Smooth muscle cell (in vitro differentiated cells): ENCODE results near the gene STX1B. TPM values are rescaled to one million over a fixed set of nuclear protein-coding genes. Genes with fewer than 3 reads are reported as not detected.

Source experiments
- DNase-seq: peaks from one replicate; lab custom pipeline; 2025; ENCODE audit not compliant: unreplicated experiment; lab: John Stamatoyannopoulos, UW
- H2AFZ ChIP-seq: fragments of 200-600 bp; sonication (generic); 2 replicates; pipeline ENCODE4 v1.6.0; 2016; ENCODE audit warnings: antibody characterized with exemption, low read depth, mild to moderate bottlenecking
- H3F3A ChIP-seq: fragments of 200-600 bp; sonication (generic); 2 replicates; pipeline ENCODE4 v1.6.0; 2017; ENCODE audit warnings: antibody characterized with exemption, low read depth
- H3K27ac ChIP-seq: fragments of 200-600 bp; sonication (generic); 2 replicates; pipeline ENCODE4 v1.5.1; 2016; ENCODE audit warnings: low read depth, mild to moderate bottlenecking
- H3K27me3 ChIP-seq: fragments of 200-600 bp; sonication (generic); 2 replicates; pipeline ENCODE4 v1.6.1; 2016; ENCODE audit warnings: low read depth, mild to moderate bottlenecking
- H3K36me3 ChIP-seq: fragments of 200-600 bp; sonication (generic); 2 replicates; pipeline ENCODE4 v1.5.1; 2016; ENCODE audit warnings: low read depth
- H3K4me1 ChIP-seq: fragments of 200-600 bp; sonication (generic); 2 replicates; pipeline ENCODE4 v1.5.1; 2016; ENCODE audit warnings: low read depth
- H3K4me2 ChIP-seq: fragments of 200-600 bp; sonication (generic); 2 replicates; pipeline ENCODE4 v1.6.0; 2016; ENCODE audit warnings: mild to moderate bottlenecking
- H3K4me3 ChIP-seq: fragments of 200-600 bp; sonication (generic); 2 replicates; pipeline ENCODE4 v1.5.1; 2016; ENCODE audit warnings: mild to moderate bottlenecking
- H3K79me2 ChIP-seq: fragments of 200-600 bp; sonication (generic); 2 replicates; pipeline ENCODE4 v1.6.0; 2016; ENCODE audit warnings: low read depth, mild to moderate bottlenecking
- H3K9ac ChIP-seq: fragments of 200-600 bp; sonication (generic); 2 replicates; pipeline ENCODE4 v1.6.0; 2016; ENCODE audit warnings: low read depth
- H3K9me3 ChIP-seq: fragments of 200-600 bp; sonication (generic); replicated peaks from 2 replicates; pipeline ENCODE4 v1.5.1; 2016; ENCODE audit warnings: low read depth
- H4K20me1 ChIP-seq: fragments of 200-600 bp; sonication (generic); 2 replicates; pipeline ENCODE4 v1.6.0; 2016; ENCODE audit warnings: low read depth
- CTCF ChIP-seq: fragments of 200-600 bp; sonication (generic); IDR thresholded peaks from 2 replicates; pipeline ENCODE4 v1.5.1; 2017; ENCODE audit warnings: borderline replicate concordance, mild to moderate bottlenecking, antibody characterized with exemption; ENCODE audit not compliant: insufficient read depth, poor library complexity, severe bottlenecking
- WGBS: methylation state at CpG from one replicate; pipeline ENCODE4 v1.1.7; 2016; ENCODE audit warnings: low lambda C conversion rate; 5-methylcytosine and 5-hydroxymethylcytosine counted together
- polyA plus RNA-seq: library from polyadenylated mRNA; unstranded; fragments of >200 nt; fragmentation: Nextera tagmentation; extraction: Ambion mirVana; gene quantifications from 2 replicates; pipeline ENCODE4 v1.2.1, GENCODE V29; 2016
- total RNA-seq: library from RNA; depleted of rRNA; stranded (reverse); fragments of >200 nt; gene quantifications from 2 replicates; pipeline ENCODE4 v1.2.3, GENCODE V29; 2014

STX1B gene
- total and polyA plus RNA-seq, 2 experiments from 2014 or later: 0.72 to 1.0 TPM

- no peak for DNase-seq
- no peaks in the 10 kb centered on the region for H3K9me3 ChIP-seq
- no peak overlapping the region for H3K4me2 ChIP-seq
- H3K9ac ChIP-seq: no peak overlapping the region
- H3K27ac ChIP-seq: no peak overlapping the region
- no peak overlapping the region for H3K4me3 ChIP-seq
- H3K79me2 ChIP-seq: no peaks in the 10 kb centered on the region
- H3K36me3 ChIP-seq: peaks cover 17% of the 10 kb centered on the region
- H4K20me1 ChIP-seq: no peaks in the 10 kb centered on the region
- no peak for TF ChIP-seq CTCF
- WGBS: 96% methylated on average over 14 of the region's 14 CpGs
- no peak overlapping the region for H2AFZ ChIP-seq
- no peaks in the 10 kb centered on the region for H3F3A ChIP-seq
- no peaks in the 10 kb centered on the region for H3K27me3 ChIP-seq
- H3K4me1 ChIP-seq: no peaks in the 10 kb centered on the region
These were observed 39.1 kb downstream of the STX1B start for GRCh38 chr16:30971298-30971697.

- Histone ChIP-seq H3K4me3 (no peak overlapping the region), H3K4me2 (no peak overlapping the region), H3K36me3 (peaks cover 17% of the 10 kb centered on the region), H3K9me3 (no peaks in the 10 kb centered on the region), H3K27me3 (no peaks in the 10 kb centered on the region), H3K27ac (no peak overlapping the region), H4K20me1 (no peaks in the 10 kb centered on the region), H2AFZ (no peak overlapping the region), H3F3A (no peaks in the 10 kb centered on the region), H3K4me1 (no peaks in the 10 kb centered on the region), H3K9ac (no peak overlapping the region), H3K79me2 (no peaks in the 10 kb centered on the region)
- DNase-seq: no peak
- no peak for TF ChIP-seq CTCF
- WGBS: 98% methylated on average over 19 of the region's 19 CpGs
These were observed 41.1 kb downstream of the STX1B start for GRCh38 chr16:30969246-30969842.

- Histone ChIP-seq H3K4me3 (no peak overlapping the region), H3K27ac (no peak overlapping the region), H3K27me3 (no peaks in the 10 kb centered on the region), H2AFZ (no peak overlapping the region), H3K36me3 (peaks cover 17% of the 10 kb centered on the region), H3K4me2 (no peak overlapping the region), H3K9ac (no peak overlapping the region), H3F3A (no peaks in the 10 kb centered on the region), H3K79me2 (no peaks in the 10 kb centered on the region), H3K9me3 (no peaks in the 10 kb centered on the region), H3K4me1 (no peaks in the 10 kb centered on the region), H4K20me1 (no peaks in the 10 kb centered on the region)
- DNase-seq: no peak
- no peak for TF ChIP-seq CTCF
- 99% methylated on average over 4 of the region's 4 CpGs for WGBS
These were observed 42.6 kb downstream of the STX1B start for GRCh38 chr16:30967795-30968194.

GRCh38 chr16:30966033-30966619 lies 44.3 kb downstream of the STX1B start:
- WGBS: 98% methylated on average over 19 of the region's 19 CpGs

More at GRCh38 chr16:30966033-30966619, 44.3 kb downstream of the STX1B start:
- TF ChIP-seq CTCF: no peak
- H3K4me3 ChIP-seq: no peak overlapping the region
- no peak overlapping the region for H2AFZ ChIP-seq
- H3K27me3 ChIP-seq: no peaks in the 10 kb centered on the region
- H4K20me1 ChIP-seq: no peaks in the 10 kb centered on the region
- no peak for DNase-seq
- no peaks in the 10 kb centered on the region for H3K9me3 ChIP-seq
- H3K79me2 ChIP-seq: no peaks in the 10 kb centered on the region
- H3K27ac ChIP-seq: no peak overlapping the region
- H3K36me3 ChIP-seq: peaks cover 8% of the 10 kb centered on the region
- no peak overlapping the region for H3K9ac ChIP-seq
- H3F3A ChIP-seq: no peaks in the 10 kb centered on the region
- H3K4me2 ChIP-seq: no peak overlapping the region
- H3K4me1 ChIP-seq: no peaks in the 10 kb centered on the region
